SKM-1 (cell line): ENCODE measurements around the gene ELFN2.
"Not testable (repeated sequence)": the region's sequence is repeated elsewhere in the genome, so short reads cannot be mapped to it uniquely, and the experiment has no call there.

ENCODE experiments used
- DNase-seq: peaks from one replicate; lab custom pipeline; 2025; ENCODE audit not compliant: unreplicated experiment; lab: John Stamatoyannopoulos, UW

The ELFN2 gene, protein sequence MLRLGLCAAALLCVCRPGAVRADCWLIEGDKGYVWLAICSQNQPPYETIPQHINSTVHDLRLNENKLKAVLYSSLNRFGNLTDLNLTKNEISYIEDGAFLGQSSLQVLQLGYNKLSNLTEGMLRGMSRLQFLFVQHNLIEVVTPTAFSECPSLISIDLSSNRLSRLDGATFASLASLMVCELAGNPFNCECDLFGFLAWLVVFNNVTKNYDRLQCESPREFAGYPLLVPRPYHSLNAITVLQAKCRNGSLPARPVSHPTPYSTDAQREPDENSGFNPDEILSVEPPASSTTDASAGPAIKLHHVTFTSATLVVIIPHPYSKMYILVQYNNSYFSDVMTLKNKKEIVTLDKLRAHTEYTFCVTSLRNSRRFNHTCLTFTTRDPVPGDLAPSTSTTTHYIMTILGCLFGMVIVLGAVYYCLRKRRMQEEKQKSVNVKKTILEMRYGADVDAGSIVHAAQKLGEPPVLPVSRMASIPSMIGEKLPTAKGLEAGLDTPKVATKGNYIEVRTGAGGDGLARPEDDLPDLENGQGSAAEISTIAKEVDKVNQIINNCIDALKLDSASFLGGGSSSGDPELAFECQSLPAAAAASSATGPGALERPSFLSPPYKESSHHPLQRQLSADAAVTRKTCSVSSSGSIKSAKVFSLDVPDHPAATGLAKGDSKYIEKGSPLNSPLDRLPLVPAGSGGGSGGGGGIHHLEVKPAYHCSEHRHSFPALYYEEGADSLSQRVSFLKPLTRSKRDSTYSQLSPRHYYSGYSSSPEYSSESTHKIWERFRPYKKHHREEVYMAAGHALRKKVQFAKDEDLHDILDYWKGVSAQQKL

DNA sequence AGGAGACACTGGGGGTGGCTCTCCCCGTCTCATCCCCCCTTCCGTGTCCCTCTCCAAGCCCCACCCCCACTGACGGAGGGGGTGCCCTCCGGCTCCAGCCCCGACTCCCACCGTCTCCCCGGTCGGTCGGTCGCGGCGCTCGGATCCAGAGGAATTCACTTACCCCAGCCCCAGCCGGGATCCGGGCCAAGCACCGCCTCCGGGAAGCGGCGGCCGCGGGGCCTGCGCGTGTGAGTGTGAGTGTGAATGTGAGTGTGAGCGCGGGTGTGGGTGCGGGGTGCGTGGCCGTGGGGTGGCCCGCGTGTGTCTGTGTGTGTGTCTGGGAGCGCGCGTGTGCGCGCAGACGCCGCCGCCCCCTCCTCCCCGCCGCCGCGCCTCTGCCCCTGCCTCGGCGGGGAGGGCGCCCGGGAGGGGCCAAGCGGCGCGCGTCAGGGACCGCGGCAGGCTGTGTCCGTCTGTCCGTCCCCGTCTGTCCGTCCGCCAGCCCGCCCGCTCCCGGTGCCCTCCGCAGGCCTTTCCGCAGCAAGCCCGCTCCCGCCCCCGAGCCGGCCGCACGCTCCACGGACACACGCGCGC, at the start of gene ELFN2:
Gene ELFN2 (minus strand): TSS at position 345 of the 576 bp plus-strand sequence. CDS start 51,945 bp downstream, outside the sequence.
- no peak for DNase-seq

DNA sequence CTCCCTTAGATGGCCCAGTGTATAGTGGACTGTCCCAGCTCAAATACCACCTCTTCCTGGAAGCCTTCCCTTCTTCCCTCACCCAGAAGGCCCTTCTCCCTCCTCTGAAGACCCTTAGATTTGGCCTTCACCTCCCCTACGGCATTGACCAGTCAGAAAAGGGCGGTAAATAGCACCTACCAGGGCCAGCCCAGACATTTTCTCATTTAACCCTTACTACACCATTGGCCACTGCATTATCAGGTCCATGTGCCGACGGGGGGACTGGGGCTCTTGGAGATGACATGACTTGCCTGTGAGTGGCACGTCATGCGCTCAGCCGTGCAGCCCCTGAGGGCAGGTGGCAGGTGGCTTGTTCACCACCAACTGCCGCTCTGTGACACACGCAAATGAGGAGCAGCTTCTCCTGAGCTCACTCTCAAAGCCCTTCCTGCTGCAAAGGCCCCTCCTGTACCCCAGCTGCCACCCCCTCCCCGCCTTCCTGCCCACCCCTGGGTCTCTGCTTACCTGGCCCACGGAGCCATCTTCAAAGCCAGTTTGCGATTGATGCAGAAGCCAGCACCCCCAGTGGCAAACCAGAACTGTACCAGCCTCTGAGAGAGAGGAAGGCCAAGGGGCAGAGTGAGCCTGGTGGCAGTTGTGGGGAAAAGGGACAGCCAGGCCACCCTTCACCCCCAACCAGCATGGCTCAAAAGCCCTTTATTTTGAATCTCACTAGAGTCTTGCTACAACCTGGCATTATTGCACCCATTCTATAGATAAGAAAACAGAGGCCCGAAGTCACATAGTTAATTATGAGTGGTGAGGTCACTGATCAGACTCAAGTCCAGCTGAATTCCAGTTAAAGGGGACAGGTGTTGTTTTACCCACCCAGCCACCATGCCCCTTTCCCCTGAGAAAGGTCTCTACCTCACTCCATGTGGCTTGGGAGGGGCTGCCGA, 49.4 kb upstream of the ELFN2 start:
- no peak for DNase-seq

DNA sequence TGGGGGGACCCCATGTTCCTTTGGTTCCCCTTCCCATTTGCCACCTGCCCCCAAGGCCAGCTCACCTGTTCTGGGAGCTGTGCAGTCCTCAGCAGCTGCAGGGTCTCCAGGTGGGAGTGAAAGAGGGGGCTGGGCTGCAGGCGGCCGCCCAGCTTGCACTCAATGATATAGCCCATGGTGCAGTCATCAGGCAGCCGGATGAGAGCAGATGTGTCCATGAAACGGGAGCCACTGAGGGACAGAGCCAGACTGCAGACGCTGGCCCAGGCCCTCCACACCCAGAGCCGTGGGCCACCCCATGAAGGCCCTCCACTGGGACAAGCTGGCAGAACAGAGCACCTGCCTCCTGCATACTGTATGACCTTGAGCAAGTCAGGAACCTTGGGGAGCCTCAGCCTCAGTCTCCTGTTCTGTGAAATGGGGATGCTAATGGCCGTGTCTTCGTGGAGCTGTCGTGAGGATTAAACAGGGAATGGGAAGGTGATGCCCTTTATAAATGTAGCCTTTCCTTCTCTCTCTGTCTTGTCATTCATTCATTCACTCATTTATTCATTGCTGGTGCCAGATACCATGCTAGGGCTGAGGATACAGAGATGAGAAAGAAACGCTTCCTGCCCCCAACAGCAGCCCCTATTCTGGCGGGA, 47.3 kb upstream of the ELFN2 start:
- DNase-seq: no peak

DNA sequence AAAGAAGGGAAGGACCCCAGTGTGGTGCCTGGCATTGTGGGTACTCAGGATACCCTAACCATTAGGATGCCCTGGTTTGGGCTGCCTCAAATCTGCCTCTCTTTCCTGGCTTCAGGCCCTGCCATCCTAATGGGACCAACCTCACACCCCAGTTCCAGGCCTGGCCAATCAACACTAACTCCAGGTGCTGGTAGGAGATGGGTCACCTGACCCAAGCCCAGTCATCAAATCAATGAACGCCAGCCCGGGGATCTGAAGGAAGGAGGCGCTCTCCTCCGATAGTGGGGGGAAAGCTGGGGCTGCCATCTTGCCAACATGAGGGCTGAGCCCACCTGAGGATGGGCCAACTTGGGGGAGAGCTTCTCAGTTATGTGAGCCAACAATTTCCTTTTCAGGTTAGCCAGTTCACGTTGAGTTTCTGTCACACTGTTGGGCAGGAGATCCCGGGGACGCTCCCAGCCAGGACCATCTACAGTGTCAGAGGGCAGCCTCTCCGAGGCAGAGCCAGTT, 46.2 kb upstream of the ELFN2 start:
- DNase-seq: no peak

DNA sequence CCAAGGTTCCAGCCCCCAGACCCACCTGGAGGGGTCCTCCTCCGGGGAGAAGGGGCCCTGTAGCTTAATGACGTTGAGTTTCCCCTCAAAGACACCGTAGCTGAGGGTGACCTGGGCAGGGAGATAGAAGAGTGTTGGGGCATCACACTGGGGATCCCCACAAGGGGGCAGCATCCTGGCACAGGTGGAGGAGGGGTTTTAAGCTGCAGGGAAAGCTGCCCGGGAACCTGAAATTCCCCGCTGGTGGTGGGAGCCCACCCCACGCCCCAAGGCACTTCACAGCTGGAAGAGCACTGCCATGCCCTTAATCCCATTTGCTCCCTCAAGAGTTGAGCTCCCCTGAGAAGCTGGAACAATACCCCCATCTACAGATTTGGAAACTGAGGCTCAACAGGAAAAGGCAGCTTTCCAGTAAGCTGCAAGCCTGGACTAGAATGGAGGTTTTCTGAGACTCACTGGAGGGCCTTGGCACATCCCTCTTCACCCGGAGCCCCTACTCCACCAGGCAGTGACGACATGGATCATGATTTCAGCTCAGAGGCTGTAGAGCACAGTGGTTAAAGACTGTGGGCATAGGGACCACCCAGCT, 45.2 kb upstream of the ELFN2 start:
- DNase-seq: no peak

DNA sequence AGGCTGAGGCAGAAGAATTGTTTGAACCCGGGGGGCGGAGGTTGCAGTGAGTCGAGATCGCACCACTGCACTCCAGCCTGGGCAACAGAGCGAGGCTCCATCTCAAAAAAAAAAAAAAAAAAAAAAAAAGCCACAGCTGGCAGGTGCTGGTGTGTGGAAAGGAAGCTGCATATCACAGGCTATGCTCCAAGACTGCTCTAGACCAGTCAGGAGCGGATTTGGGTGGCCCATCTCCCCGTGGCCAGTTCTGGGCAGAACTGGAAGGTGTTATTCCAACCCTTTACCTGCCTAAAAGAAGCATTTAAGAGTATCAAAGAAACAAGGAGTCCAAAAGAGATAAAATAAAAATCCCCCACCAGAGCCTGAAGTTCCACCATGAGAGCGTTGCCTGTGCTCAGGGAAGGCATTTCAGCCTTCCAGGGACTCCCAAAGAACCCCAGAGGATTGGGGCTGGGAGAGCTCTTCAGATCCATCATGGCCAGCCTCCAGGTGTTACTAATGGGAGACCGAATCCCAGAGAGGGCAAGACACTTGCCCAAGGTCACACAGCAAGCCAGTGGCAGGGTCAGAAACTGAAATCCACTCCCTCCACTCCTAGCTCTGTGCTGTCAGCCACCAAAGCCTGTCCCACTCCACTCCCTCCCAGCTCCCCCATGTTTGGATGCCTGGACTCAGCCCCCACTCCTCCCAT, 44.6 kb upstream of the ELFN2 start:
- DNase-seq: no peak

DNA sequence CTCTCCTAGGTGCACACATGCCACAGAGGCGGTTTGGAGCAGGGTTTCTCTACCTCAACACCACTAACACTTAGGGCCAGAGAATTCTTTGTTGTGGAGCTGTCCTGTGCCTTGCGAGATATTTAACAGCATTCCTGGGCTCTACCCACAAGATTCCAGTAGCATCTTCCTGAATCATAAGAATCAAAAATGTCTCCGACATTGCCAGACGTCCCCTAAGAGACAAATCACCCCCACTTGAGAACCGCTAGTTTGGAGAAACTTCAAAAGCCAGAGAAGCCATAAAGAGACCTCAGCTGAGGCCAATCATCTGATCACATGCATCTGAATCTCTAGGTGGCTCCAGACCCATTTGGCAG, 42.8 kb upstream of the ELFN2 start:
- DNase-seq: no peak

DNA sequence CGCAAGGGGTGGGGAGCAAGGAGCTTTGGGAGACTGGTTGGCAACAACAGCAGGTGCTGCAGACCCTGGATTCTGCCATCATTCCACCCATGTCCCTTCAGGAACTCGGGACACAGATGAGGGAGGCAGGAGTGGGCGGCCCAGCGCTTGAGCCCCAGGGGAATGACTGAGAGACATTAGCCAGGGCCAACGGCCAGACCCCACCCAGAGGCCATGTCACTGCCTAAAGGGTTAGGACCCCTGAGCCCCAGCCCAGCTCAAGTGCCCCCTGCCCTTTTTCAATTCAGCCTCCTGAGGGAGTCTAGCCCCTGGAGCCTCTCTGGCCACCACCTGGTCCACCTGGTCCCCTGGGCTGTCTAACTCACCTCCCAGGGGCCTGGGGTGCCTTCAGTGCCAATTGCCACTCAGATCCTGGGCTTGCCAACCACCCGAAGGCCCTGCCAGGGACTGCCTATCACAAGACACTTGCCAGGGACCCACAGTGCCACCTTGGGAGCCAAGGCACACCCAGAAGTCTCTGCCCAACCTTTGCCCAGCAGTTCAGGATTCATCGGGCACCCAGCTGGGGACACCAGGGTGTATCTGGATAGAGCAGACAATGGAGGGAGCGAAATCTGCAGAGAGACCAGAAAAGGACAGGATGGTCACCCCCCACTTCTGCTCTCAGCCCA, 42.3 kb upstream of the ELFN2 start:
- DNase-seq: no peak

DNA sequence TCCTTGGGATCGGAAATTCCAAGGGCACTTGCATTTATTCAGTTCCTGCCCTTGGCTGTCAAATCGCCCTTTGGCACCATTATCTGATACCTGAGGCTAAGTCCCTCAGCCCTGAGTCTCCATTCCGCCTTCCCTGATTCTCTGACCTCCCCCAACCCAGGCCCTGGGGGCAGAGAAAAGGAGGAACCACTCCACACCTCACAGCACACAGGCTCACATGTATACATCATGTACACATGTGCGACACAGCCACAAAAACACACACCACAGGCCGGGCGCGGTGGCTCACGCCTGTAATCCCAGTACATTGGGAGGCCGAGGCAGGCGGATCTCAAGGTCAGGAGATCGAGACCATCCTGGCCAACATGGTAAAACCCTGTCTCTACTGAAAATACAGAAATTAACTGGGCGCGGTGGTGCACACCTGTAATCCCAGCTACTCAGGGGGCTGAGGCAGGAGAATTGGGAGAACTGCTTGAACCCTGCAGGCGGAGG, 41.0 kb upstream of the ELFN2 start:
- not testable (repeated sequence) for DNase-seq

DNA sequence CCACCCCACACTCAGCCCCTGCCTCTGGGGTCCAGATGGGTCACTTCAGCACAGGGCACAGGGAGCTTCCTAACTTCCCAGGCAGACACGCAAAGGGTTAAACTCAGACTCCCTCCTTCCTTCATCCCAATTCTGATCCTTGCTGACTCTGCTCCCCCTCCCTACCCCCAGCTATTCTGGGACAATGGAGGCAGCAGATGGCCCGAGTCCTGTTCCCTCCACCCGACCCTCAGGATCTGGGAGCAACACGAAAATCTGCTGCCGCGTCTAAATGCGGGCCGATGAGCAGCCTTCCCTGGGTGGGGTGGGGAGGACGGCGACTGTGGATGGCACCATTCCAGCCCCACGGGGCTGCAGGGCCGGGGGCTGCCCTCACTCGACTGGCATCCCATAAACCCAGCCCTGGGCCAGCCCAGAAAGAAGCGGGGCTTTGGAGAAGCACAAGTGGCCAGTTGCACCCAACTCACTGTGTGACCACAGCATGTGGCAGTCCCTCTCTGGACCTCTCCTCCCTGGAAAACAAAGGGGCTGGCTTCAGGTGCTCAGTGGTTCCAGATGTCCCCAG, 40.2 kb upstream of the ELFN2 start:
- DNase-seq: no peak

DNA sequence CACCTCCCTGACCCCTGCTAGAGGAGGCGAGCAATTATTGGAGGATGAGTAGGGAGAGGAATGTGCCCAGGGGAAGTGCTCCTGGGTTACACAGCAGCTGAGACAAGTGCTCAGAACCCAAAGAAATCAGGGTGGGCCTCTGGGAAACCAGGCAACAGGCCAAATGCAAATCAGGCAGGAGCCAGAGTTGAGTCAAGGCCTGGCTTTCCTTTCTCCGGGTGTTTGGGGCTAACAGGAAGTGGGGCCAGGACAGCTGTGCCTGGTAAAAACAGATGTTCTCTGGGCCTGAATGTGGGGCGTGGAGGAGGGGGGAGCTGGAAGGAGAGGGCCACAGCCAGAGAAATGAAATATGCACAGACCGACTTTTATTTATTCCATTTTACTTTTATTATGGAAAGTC, 36.9 kb upstream of the ELFN2 start:
- DNase-seq: no peak

DNA sequence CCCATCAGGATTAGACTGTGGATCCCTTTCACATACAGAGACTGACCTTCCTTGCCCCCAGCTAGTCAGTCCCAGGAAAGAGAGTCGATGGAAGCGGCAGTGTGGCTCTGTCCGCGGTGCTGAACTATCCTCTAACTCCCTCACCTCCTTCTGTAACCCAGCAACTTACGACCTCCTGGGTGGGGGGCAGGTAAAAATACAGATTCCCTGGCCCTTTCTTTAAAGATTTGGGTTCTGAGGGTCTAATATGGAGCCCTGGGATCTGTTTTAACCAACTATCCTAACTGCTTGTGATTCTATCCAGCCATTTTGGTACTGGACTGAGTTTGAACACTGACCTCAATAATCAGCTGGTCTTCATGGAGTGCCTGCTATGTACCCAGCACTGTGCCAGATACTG, 35.7 kb upstream of the ELFN2 start:
- no peak for DNase-seq

DNA sequence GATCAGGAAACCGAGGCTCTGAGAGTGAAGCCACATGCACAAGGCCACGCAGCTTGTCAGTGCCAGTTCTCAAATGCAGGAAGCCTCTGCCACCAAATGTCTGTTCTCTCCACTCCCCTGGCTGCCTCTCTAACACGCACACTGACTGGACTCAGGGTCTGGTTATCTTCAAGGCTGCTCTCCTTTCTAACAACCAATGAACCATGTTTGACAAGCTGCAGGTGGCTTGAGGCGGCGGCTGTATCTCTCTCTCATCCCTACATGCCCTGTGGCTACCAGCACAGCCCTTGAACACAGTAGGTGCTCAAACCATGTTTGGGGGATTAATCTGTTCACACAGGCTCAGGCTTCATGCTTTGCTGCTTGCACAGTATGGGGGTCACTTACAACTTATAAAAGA, 35.2 kb upstream of the ELFN2 start:
- DNase-seq: no peak

DNA sequence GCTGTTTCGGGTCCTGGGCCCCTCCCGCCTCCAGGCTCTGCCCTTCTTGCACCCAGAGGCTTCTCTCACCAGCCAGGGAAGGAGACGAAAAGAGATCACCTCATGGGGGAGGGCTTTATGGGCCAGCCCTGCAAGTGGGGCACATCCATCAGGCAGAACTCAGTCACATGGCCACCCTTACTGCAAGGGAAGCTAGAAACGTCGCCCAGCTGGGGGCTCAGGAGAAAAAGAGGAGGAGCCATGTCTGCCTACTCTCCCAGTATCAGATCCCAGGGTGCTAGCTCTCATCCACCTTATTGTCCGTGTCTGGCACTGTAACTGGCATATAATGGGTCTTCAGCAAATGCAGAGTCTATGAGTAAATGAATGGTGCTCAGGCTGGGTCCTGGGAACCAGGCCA, 34.7 kb upstream of the ELFN2 start:
- DNase-seq: no peak

DNA sequence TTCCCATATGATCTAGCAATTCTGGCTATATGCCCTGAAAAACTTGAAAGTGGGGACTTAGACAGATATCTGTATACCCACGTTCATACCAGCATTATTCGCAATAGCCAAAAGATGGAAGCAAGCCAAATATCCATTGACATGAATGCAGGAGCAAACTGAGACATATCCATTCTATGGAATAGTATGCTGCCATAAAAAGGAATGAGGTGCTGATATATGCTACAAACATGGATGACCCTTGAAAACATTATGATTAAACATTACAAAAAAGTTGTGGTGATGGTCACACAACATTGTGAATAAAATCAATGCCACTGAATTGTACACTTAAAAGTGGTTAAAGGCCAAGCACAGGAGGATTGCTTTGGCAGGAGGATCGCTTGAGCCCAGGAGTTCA, 33.4 kb upstream of the ELFN2 start:
- no peak for DNase-seq

DNA sequence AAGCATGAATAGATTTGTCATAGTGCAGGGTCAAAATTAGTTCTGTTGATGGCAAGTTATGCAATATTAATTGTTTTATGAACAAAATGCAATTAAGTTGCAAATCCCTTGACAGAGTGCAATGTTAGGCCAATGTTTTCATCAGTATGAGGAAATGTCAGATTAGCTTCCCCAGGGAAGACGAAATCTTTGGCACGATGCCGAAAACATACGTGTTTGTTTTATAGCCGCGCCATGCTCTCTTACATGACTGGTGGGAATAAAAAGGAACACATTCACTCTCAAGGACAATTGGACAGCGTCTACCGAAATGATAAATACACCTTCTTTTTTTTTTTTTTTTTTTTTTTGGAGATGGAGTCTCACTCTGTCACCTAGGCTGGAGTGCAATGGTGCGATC, 31.9 kb upstream of the ELFN2 start:
- no peak for DNase-seq

DNA sequence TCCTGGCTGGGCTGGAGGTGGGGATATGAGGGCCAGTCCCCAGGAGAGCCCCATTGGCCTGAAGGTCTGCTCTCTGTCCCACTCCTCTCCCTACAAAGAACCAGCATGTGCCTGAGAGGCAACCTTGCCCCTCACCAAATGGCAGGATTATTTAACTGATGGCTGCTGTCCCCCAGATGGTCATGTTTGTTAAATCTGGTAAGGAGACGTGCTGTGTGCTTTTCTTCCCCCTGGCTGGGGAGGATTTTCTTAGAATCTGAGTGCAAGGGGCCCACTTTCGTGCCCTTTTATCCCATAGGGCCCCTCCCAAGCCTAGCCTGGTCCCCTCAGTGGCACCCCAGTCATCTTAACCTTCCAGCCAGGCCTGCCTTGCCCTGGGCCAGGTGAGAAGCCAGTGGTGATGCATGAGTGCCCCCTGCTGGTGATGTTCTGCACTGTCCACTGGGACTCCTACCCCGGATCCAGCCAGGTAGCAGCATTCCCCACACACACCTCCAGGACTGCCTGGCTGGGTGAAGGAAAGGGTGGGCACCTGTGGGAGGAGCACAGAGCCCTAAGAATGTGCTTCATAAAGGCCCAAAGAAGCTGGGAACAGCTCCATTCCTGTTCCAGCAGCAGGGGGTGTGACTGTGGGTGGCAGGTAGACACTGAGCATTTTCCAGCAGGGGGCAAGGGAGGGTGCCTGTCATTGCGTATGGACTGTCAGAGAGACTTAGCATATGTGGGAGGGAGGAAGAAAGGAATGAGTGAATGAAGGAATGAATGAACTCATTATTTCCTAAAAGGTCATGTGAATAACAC, 30.0 kb upstream of the ELFN2 start:
- no peak for DNase-seq
